Bronchial epithelial cell (primary cell): ENCODE data around the gene EPC1. TPM values are rescaled to one million over a fixed set of nuclear protein-coding genes. Genes with fewer than 3 reads are reported as not detected.

Experiments used
- DNase-seq: peaks from one replicate; pipeline ENCODE4 v3.0.0-alpha.2; 2010; ENCODE audit warnings: low read depth
- FAIRE-seq: peaks from 2 replicates; lab custom pipeline; 2011; peaks lifted over from hg19 to GRCh38; lab: Jason Lieb, UNC
- H3K27me3 ChIP-seq: 2 replicates; pipeline ENCODE4 v1.5.1; 2011; ENCODE audit warnings: low read length; ENCODE audit not compliant: control insufficient read depth, insufficient read depth
- H3K36me3 ChIP-seq: 2 replicates; pipeline ENCODE4 v1.5.1; 2011; ENCODE audit warnings: low read length; ENCODE audit not compliant: control insufficient read depth, insufficient read depth
- H3K4me3 ChIP-seq: 2 replicates; pipeline ENCODE4 v1.5.1; 2011; ENCODE audit warnings: mild to moderate bottlenecking, low read depth, low read length, control low read depth
- CTCF ChIP-seq: IDR thresholded peaks from 2 replicates; pipeline ENCODE4 v1.5.1; 2011; ENCODE audit warnings: mild to moderate bottlenecking, moderate library complexity, low read length, control low read depth, inconsistent platforms; ENCODE audit not compliant: insufficient read depth, severe bottlenecking
- total RNA-seq: library from RNA; depleted of rRNA; stranded (reverse); fragments of >200 nt; gene quantifications from 2 replicates; pipeline ENCODE4 v1.2.1, GENCODE V29; 2014

Gene EPC1
- total RNA-seq, 1 donor from 2014 or later, result 12.6 TPM

- peak; percentile 100 for TF ChIP-seq CTCF
- H3K4me3 ChIP-seq, result peak overlapping the region; percentile 99
- DNase-seq (peak; percentile 82), FAIRE-seq (no peak)
- H3K27me3 ChIP-seq, result no peaks in the 10 kb centered on the region
- peaks cover 1% of the 10 kb centered on the region for H3K36me3 ChIP-seq
Measured at GRCh38 chr10:32346134-32346550, 816 bp downstream of the EPC1 start.

GRCh38 chr10:32341596-32341995 is 5.4 kb downstream of the EPC1 start:
- TF ChIP-seq CTCF, result no peak
- H3K27me3 ChIP-seq, result no peaks in the 10 kb centered on the region
- peaks cover 1% of the 10 kb centered on the region for H3K36me3 ChIP-seq
- DNase-seq, result no peak
- no peak overlapping the region for H3K4me3 ChIP-seq
- FAIRE-seq, result no peak

- no peak for FAIRE-seq
- TF ChIP-seq CTCF, result no peak
- Histone ChIP-seq H3K36me3 (peaks cover 1% of the 10 kb centered on the region), H3K27me3 (no peaks in the 10 kb centered on the region), H3K4me3 (no peak overlapping the region)
- DNase-seq, result no peak
Measured at GRCh38 chr10:32340596-32341180, 6.3 kb downstream of the EPC1 start.

- no peak for DNase-seq
- Histone ChIP-seq H3K27me3 (no peaks in the 10 kb centered on the region), H3K36me3 (no peaks in the 10 kb centered on the region), H3K4me3 (no peak overlapping the region)
- TF ChIP-seq CTCF, result no peak
- no peak for FAIRE-seq
Measured at GRCh38 chr10:32338262-32338661, 8.7 kb downstream of the EPC1 start.

GRCh38 chr10:32337350-32337749 is 9.6 kb downstream of the EPC1 start:
- TF ChIP-seq CTCF, result no peak
- FAIRE-seq, result no peak
- DNase-seq, result no peak
- no peak overlapping the region for H3K4me3 ChIP-seq
- H3K36me3 ChIP-seq, result no peaks in the 10 kb centered on the region
- no peaks in the 10 kb centered on the region for H3K27me3 ChIP-seq

- no peak for DNase-seq
- FAIRE-seq, result no peak
- TF ChIP-seq CTCF, result no peak
- no peak overlapping the region for H3K4me3 ChIP-seq
- H3K36me3 ChIP-seq, result no peaks in the 10 kb centered on the region
- no peaks in the 10 kb centered on the region for H3K27me3 ChIP-seq
Measured at GRCh38 chr10:32333849-32334248, 13.1 kb downstream of the EPC1 start.
